K562 (cell line): ENCODE measurements around the gene DOK4. TPM values are rescaled to one million over a fixed set of nuclear protein-coding genes. Genes with fewer than 3 reads are reported as not detected.
"Not testable (repeated sequence)": the region's sequence is repeated elsewhere in the genome, so short reads cannot be mapped to it uniquely, and the experiment has no call there.

ENCODE experiments used
- ATAC-seq: fragments of 200-7000 bp; cut with Tn5 transposase; 3 replicates; pipeline ENCODE4 v1.9.1; 2020; ENCODE audit warnings: moderate library complexity
- BruUV-seq: library from RNA; stranded (reverse); fragments of 400-500 nt; replicated peaks from 2 replicates; lab custom pipeline; 2021; lab: Mats Ljungman, UMichigan
- CTCF ChIA-PET: fragments of 300-600 bp; formaldehyde crosslinking; extraction: SDS; loops from one replicate; lab custom pipeline; 2021; ENCODE audit warnings: low intra/inter-chr PET ratio; lab: Yijun Ruan, JAX
- POLR2A ChIA-PET: fragments of 300-600, 350-650 bp; sonication (Branson Sonifier 250); formaldehyde crosslinking; extraction: SDS; loops from one replicate; lab custom pipeline; 2021; ENCODE audit warnings: antibody characterized with exemption, inconsistent platforms; lab: Yijun Ruan, JAX
- DNase-seq, 4 experiments: peaks; one replicate each; pipeline versions ENCODE4 v3.0.0 to v3.0.0-alpha.2; 2011 to 2018; ENCODE audit warnings: low spot score in 3 of 4, mixed read lengths in 3 of 4; ENCODE audit errors: extremely low read depth in 1 of 4
- FAIRE-seq: peaks from 2 replicates; lab custom pipeline; 2011; peaks lifted over from hg19 to GRCh38; lab: Jason Lieb, UNC
- H2AFZ ChIP-seq: 2 replicates; pipeline ENCODE4 v1.6.0; 2011; ENCODE audit warnings: low read depth, low read length, control low read depth, inconsistent platforms
- H3K27ac ChIP-seq: fragments of 200-600 bp; 3 replicates; pipeline ENCODE4 v1.8.0; 2011; ENCODE audit warnings: low read depth, mild to moderate bottlenecking, control low read depth, inconsistent platforms, low read length, moderate library complexity, mixed read lengths; ENCODE audit errors: extremely low read depth
- H3K27me3 ChIP-seq, 2 experiments: fragments of 300-600 bp in 1 of 2; 2 replicates in 1 of 2; 3 replicates in 1 of 2; pipeline versions ENCODE4 v1.6.0 to v1.8.0; 2011; ENCODE audit warnings: inconsistent platforms in 2 of 2, low read length in 2 of 2, mild to moderate bottlenecking in 1 of 2, mixed read lengths in 1 of 2, moderate library complexity in 1 of 2; ENCODE audit not compliant: control insufficient read depth in 2 of 2, insufficient read depth in 2 of 2
- H3K36me3 ChIP-seq: fragments of 300-600 bp; 3 replicates; pipeline ENCODE4 v1.8.0; 2011; ENCODE audit warnings: mild to moderate bottlenecking, low read length, inconsistent platforms; ENCODE audit not compliant: control insufficient read depth, insufficient read depth
- H3K4me1 ChIP-seq, 2 experiments: fragments of 200-600 bp in 1 of 2; replicated peaks in 1 of 2; 2 replicates in 1 of 2; 3 replicates in 1 of 2; pipeline versions ENCODE4 v1.5.1 to v1.8.0; 2011; ENCODE audit warnings: inconsistent platforms in 2 of 2, low read length in 2 of 2, mild to moderate bottlenecking in 1 of 2, mixed read lengths in 1 of 2, moderate library complexity in 1 of 2; ENCODE audit not compliant: control insufficient read depth in 2 of 2, insufficient read depth in 2 of 2
- H3K4me2 ChIP-seq: 2 replicates; pipeline ENCODE4 v1.6.1; 2011; ENCODE audit warnings: low read length, control low read depth, inconsistent platforms, mixed read lengths; ENCODE audit not compliant: insufficient read depth
- H3K4me3 ChIP-seq: fragments of 200-600 bp; sonication (generic), shearing (Covaris generic); 2 replicates; pipeline ENCODE4 v1.5.1; 2016; ENCODE audit warnings: control low read depth, inconsistent platforms
- H3K79me2 ChIP-seq: fragments of 200-600 bp; 3 replicates; pipeline ENCODE4 v1.8.0; 2011; ENCODE audit warnings: low read length, inconsistent platforms; ENCODE audit not compliant: control insufficient read depth, insufficient read depth
- H3K9ac ChIP-seq, 2 experiments: 2 replicates each; pipeline versions ENCODE4 v1.6.0 to v1.6.1; 2011; ENCODE audit warnings: low read depth in 2 of 2, low read length in 2 of 2, control low read depth in 1 of 2, inconsistent platforms in 1 of 2, mild to moderate bottlenecking in 1 of 2, mixed read lengths in 1 of 2; ENCODE audit not compliant: insufficient read depth in 1 of 2
- H3K9me1 ChIP-seq: one replicate; pipeline ENCODE4 v1.6.0; 2011; ENCODE audit warnings: inconsistent platforms, mild to moderate bottlenecking, low read length, moderate library complexity; ENCODE audit not compliant: control insufficient read depth, insufficient read depth
- H3K9me3 ChIP-seq: replicated peaks from 2 replicates; pipeline ENCODE4 v1.5.1; 2011; ENCODE audit warnings: low read depth, low read length, inconsistent platforms; ENCODE audit not compliant: control insufficient read depth, insufficient read depth
- H4K20me1 ChIP-seq: replicated peaks from 2 replicates; pipeline ENCODE4 v1.6.1; 2011; ENCODE audit warnings: low read length, inconsistent platforms, mixed read lengths; ENCODE audit not compliant: control insufficient read depth, insufficient read depth
- KLF6 ChIP-seq: fragments of 250-450 bp; sonication (Bioruptor Pico); IDR thresholded peaks from 2 replicates; pipeline ENCODE4 v1.4.0; 2020; ENCODE audit warnings: mild to moderate bottlenecking, moderate library complexity, borderline replicate concordance
- MED1 ChIP-seq: sonication (generic); formaldehyde crosslinking; IDR thresholded peaks from 2 replicates; pipeline ENCODE4 v1.8.1; 2023; ENCODE audit warnings: missing genetic modification reagents, borderline replicate concordance
- POLR2AphosphoS5 ChIP-seq: IDR thresholded peaks from 2 replicates; pipeline ENCODE4 v1.6.1; 2011; ENCODE audit warnings: mild to moderate bottlenecking, low read depth, low read length, moderate library complexity; ENCODE audit not compliant: control insufficient read depth, insufficient read depth
- TAF9B ChIP-seq: fragments of 450-650 bp; IDR thresholded peaks from 2 replicates; pipeline ENCODE4 v1.6.1; 2018; ENCODE audit warnings: mild to moderate bottlenecking; ENCODE audit not compliant: partially characterized antibody
- WGBS: fragments of 100-300 bp; shearing (Covaris generic); methylation state at CpG from one replicate; pipeline ENCODE4 v1.1.6; 2016; ENCODE audit warnings: low coverage, mixed read lengths; ENCODE audit not compliant: insufficient coverage; ENCODE audit errors: missing lambda C conversion rate; 5-methylcytosine and 5-hydroxymethylcytosine counted together
- in situ Hi-C: fragments of 300-500 bp; cut with MboI; formaldehyde crosslinking; loops from 4 replicates; pipeline ENCODE4 v1.15.0; 2018; ENCODE audit warnings: inconsistent platforms, mixed read lengths
- intact Hi-C: fragments of 100-400 bp; cut with micrococcal nuclease; formaldehyde crosslinking; loops from 2 replicates; pipeline ENCODE4 v1.14.2; 2022
- polyA plus RNA-seq, 8 experiments: library from polyadenylated mRNA; depleted of rRNA in 4 of 8; stranded (reverse) in 5 of 8; unstranded in 3 of 8; fragments of >200 nt; fragmentation: Nextera tagmentation in 2 of 8; fragmentation: Illumina TruSeq in 1 of 8; extraction: Ambion mirVana in 2 of 8; extraction: Trizol in 1 of 8; gene quantifications; 2 replicates each; pipeline versions ENCODE4 v1.2.1 to v1.2.3, GENCODE V29; 2011 to 2014; ENCODE audit warnings: inconsistent platforms in 1 of 8, missing spikeins in 1 of 8
- total RNA-seq, 7 experiments: library from RNA; depleted of rRNA in 6 of 7; stranded (reverse); fragments of >200 nt in 6 of 7; fragmentation: Illumina TruSeq in 2 of 7; extraction: Trizol in 2 of 7; gene quantifications; 2 replicates each; pipeline versions ENCODE4 v1.2.1 to v1.2.3, GENCODE V29; 2011 to 2021; ENCODE audit warnings: low replicate concordance in 1 of 7
- TF ChIP-seq, protein P1 (sequence below), 2 experiments: IDR thresholded peaks in 1 of 2; conservative IDR thresholded peaks in 1 of 2; 2 replicates each; pipeline ENCODE4 v1.6.1; 2016; ENCODE audit warnings: low read depth in 2 of 2, mild to moderate bottlenecking in 1 of 2, missing compliant biosample characterization in 1 of 2, missing genetic modification characterization in 1 of 2, moderate library complexity in 1 of 2

Gene DOK4
- total and polyA plus RNA-seq, 9 of the 15 experiments (the other 6 are each of a cell fraction or from before 2014, with no cell fraction given): 0.10 to 14.4 (median 8.3) TPM

DNA sequence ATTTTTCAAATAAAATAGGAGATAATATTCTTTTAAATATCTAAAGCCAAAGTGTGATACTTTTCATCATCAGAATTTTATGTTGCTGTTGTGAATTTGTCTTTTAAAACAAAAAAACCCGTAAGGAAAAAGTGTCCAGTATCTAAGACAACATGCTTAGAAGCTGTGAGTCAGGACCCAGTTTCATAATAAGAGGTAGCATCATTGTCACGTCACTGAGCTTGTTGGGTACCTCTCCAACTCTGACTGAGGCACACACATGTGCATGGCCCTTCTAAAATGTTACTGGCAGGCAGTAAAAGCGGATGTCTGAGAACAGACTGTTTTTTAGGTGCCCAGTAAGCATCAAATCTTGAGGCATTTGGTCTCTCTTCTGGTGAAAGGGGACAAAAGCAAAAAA, 41.6 kb downstream of the DOK4 start (continued):
- TF ChIP-seq MED1 (CRISPR knock-in tag) (no peak), POLR2AphosphoS5 (no peak), TAF9B (no peak), KLF6 (CRISPR knock-in tag) (no peak)
- TF ChIP-seq, protein P1, sequence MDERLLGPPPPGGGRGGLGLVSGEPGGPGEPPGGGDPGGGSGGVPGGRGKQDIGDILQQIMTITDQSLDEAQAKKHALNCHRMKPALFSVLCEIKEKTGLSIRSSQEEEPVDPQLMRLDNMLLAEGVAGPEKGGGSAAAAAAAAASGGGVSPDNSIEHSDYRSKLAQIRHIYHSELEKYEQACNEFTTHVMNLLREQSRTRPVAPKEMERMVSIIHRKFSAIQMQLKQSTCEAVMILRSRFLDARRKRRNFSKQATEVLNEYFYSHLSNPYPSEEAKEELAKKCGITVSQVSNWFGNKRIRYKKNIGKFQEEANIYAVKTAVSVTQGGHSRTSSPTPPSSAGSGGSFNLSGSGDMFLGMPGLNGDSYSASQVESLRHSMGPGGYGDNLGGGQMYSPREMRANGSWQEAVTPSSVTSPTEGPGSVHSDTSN (CRISPR knock-in tag; IDR thresholded peaks at IDR 0.05; ENCODE audit: low read depth): no peak
- TF ChIP-seq, protein P1 (tag; conservative IDR thresholded peaks at IDR 0.05; ENCODE audit: low read depth): no peak

DNA sequence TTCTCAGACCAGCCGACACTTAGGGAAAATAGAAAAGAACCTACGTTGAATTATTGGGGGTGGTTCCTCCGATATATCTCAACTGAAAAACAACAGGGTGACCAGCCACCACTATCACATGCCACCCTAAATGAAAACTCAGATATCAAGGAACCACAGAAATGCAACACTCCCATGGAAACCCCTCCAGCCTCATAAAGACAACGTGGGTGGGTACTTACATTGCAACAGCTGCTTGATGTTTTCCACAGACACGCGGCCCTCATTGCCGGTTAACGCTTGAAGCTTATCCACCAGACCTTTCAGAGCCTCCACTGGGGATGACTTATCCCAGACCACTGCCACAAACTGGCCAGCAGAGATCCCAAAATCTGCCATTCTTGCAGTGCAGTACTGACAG, 45.7 kb downstream of the DOK4 start:
- H4K20me1 ChIP-seq, H3K9ac ChIP-seq, H3K27ac ChIP-seq, intact Hi-C loops, H3K4me2 ChIP-seq, H3K27me3 ChIP-seq, FAIRE-seq, POLR2A ChIA-PET, ATAC-seq, in situ Hi-C loops, H3K4me1 ChIP-seq, BruUV-seq, H3K9me1 ChIP-seq, H3K4me3 ChIP-seq, DNase-seq, H2AFZ ChIP-seq, CTCF ChIA-PET, H3K9me3 ChIP-seq: not testable (repeated sequence)
- Histone ChIP-seq H3K79me2 (peaks cover 33% of the 10 kb centered on the region), H3K36me3 (peaks cover 65% of the 10 kb centered on the region; the same call in 2 of the 3 replicates)
- 97% methylated on average over 6 of the region's 8 CpGs for WGBS
